Neural cell (in vitro differentiated cells): ENCODE measurements around the gene TIAM1.

Source experiments
- EP300 ChIP-seq: fragments of 450-650 bp; conservative IDR thresholded peaks from 2 replicates; pipeline ENCODE4 v1.6.1; 2014; ENCODE audit warnings: antibody characterized with exemption, mild to moderate bottlenecking, moderate library complexity; ENCODE audit not compliant: poor library complexity, severe bottlenecking
- EZH2 ChIP-seq: fragments of 200-600, 300-800 bp; shearing (Covaris generic), sonication (generic); IDR thresholded peaks from 2 replicates; pipeline ENCODE4 v1.6.1; 2014; ENCODE audit warnings: antibody characterized with exemption, low read length, borderline replicate concordance, mild to moderate bottlenecking; ENCODE audit not compliant: insufficient read depth, poor library complexity, severe bottlenecking
- MXI1 ChIP-seq: fragments of 450-650 bp; conservative IDR thresholded peaks from 2 replicates; pipeline ENCODE4 v1.6.1; 2014; ENCODE audit warnings: antibody characterized with exemption, mild to moderate bottlenecking; ENCODE audit not compliant: poor library complexity, severe bottlenecking
- POLR2AphosphoS5 ChIP-seq: IDR thresholded peaks from 2 replicates; pipeline ENCODE4 v1.6.1; 2012
- RAD21 ChIP-seq: fragments of 450-650 bp; conservative IDR thresholded peaks from 2 replicates; pipeline ENCODE4 v1.6.1; 2014; ENCODE audit warnings: antibody characterized with exemption, mild to moderate bottlenecking, moderate library complexity
- TAF1 ChIP-seq: IDR thresholded peaks from 2 replicates; pipeline ENCODE4 v1.6.1; 2012; ENCODE audit warnings: low read depth
- TF ChIP-seq, protein P1 (sequence below): fragments of 450-650 bp; IDR thresholded peaks from 2 replicates; pipeline ENCODE4 v1.5.1; 2014; ENCODE audit warnings: antibody characterized with exemption, mild to moderate bottlenecking, moderate library complexity; ENCODE audit not compliant: poor library complexity, severe bottlenecking

- TF ChIP-seq, protein P1, sequence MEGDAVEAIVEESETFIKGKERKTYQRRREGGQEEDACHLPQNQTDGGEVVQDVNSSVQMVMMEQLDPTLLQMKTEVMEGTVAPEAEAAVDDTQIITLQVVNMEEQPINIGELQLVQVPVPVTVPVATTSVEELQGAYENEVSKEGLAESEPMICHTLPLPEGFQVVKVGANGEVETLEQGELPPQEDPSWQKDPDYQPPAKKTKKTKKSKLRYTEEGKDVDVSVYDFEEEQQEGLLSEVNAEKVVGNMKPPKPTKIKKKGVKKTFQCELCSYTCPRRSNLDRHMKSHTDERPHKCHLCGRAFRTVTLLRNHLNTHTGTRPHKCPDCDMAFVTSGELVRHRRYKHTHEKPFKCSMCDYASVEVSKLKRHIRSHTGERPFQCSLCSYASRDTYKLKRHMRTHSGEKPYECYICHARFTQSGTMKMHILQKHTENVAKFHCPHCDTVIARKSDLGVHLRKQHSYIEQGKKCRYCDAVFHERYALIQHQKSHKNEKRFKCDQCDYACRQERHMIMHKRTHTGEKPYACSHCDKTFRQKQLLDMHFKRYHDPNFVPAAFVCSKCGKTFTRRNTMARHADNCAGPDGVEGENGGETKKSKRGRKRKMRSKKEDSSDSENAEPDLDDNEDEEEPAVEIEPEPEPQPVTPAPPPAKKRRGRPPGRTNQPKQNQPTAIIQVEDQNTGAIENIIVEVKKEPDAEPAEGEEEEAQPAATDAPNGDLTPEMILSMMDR = no peak
- TF ChIP-seq MXI1 = no peak
- no peak for TF ChIP-seq EP300
- TF ChIP-seq EZH2 = no peak
- no peak for TF ChIP-seq POLR2AphosphoS5
- TF ChIP-seq RAD21 = no peak
- no peak for TF ChIP-seq TAF1
Observed at GRCh38 chr21:31078796-31079195, 265.3 kb downstream of the TIAM1 start.
